H1 (cell line): Measurements from ENCODE around the gene GCAT. TPM values are rescaled to one million over a fixed set of nuclear protein-coding genes. Genes with fewer than 3 reads are reported as not detected.

Experiments used
- CTCF ChIA-PET: fragments of 300-600 bp; sonication (Branson Sonifier 250); formaldehyde crosslinking; loops from one replicate; lab custom pipeline; 2021; ENCODE audit not compliant: partially characterized antibody; lab: Charles Lee
- POLR2A ChIA-PET: fragments of 300-600 bp; sonication (Branson Sonifier 250); formaldehyde crosslinking; loops from one replicate; lab custom pipeline; 2021; ENCODE audit warnings: inconsistent platforms; ENCODE audit not compliant: partially characterized antibody; lab: Charles Lee
- DNase-seq, 2 experiments: peaks; one replicate each; pipeline versions ENCODE4 v3.0.0 to v3.0.0-alpha.2; 2010 to 2022; ENCODE audit warnings: low spot score in 2 of 2, low read depth in 1 of 2, mixed read lengths in 1 of 2
- FAIRE-seq: peaks from 2 replicates; lab custom pipeline; 2011; peaks lifted over from hg19 to GRCh38; lab: Jason Lieb, UNC
- H2AFZ ChIP-seq: 2 replicates; pipeline ENCODE4 v1.8.1; 2012; ENCODE audit warnings: low read length, inconsistent platforms
- H2AK5ac ChIP-seq: 2 replicates; pipeline ENCODE4 v1.6.1; 2013; ENCODE audit warnings: low read depth, low read length
- H2BK120ac ChIP-seq: replicated peaks from 2 replicates; pipeline ENCODE3; 2013; ENCODE audit warnings: low read depth, low read length, inconsistent platforms
- H2BK12ac ChIP-seq: 2 replicates; pipeline ENCODE4 v1.6.1; 2013; ENCODE audit warnings: low read depth, low read length
- H2BK15ac ChIP-seq: 2 replicates; pipeline ENCODE4 v1.6.1; 2013; ENCODE audit warnings: low read length
- H2BK20ac ChIP-seq: 2 replicates; pipeline ENCODE4 v1.6.1; 2013; ENCODE audit warnings: low read length
- H2BK5ac ChIP-seq: 2 replicates; pipeline ENCODE4 v1.6.1; 2013; ENCODE audit warnings: low read depth, low read length
- H3K14ac ChIP-seq: 2 replicates; pipeline ENCODE4 v1.6.1; 2013; ENCODE audit warnings: inconsistent platforms; ENCODE audit not compliant: insufficient read length
- H3K18ac ChIP-seq: 2 replicates; pipeline ENCODE4 v1.6.1; 2013; ENCODE audit warnings: low read length; ENCODE audit errors: extremely low read depth
- H3K23ac ChIP-seq: 2 replicates; pipeline ENCODE4 v1.6.1; 2013; ENCODE audit warnings: inconsistent platforms; ENCODE audit not compliant: insufficient read length
- H3K23me2 ChIP-seq: 2 replicates; pipeline ENCODE4 v1.6.1; 2013; ENCODE audit warnings: low read depth, low read length
- H3K27ac ChIP-seq: 2 replicates; pipeline ENCODE4 v1.6.1; 2011; ENCODE audit warnings: low read depth, low read length, inconsistent platforms
- H3K27me3 ChIP-seq, 4 experiments: replicated peaks in 1 of 4; 1 replicate in 1 of 4; 2 replicates in 3 of 4; pipeline versions ENCODE4 v1.6.1 to v1.8.1; 2011 to 2013; ENCODE audit warnings: low read length in 3 of 4, mild to moderate bottlenecking in 3 of 4, inconsistent platforms in 2 of 4, mixed read lengths in 2 of 4, moderate library complexity in 1 of 4; ENCODE audit not compliant: control insufficient read depth in 3 of 4, insufficient read depth in 3 of 4; ENCODE audit errors: extremely low read depth in 1 of 4
- H3K36me3 ChIP-seq, 4 experiments: 2 replicates each; pipeline versions ENCODE4 v1.6.1 to v1.8.1; 2011 to 2013; ENCODE audit warnings: mild to moderate bottlenecking in 4 of 4, low read length in 3 of 4, moderate library complexity in 2 of 4, control low read depth in 1 of 4, inconsistent platforms in 1 of 4; ENCODE audit not compliant: insufficient read depth in 4 of 4, control insufficient read depth in 2 of 4
- H3K4ac ChIP-seq: replicated peaks from 2 replicates; pipeline ENCODE3; 2013; ENCODE audit warnings: low read length, low read depth, mixed read lengths, inconsistent platforms; ENCODE audit not compliant: insufficient read length
- H3K4me1 ChIP-seq, 4 experiments: replicated peaks in 1 of 4; 1 replicate in 1 of 4; 2 replicates in 3 of 4; pipeline versions ENCODE4 v1.6.1 to v1.8.1; 2011 to 2013; ENCODE audit warnings: low read length in 3 of 4, inconsistent platforms in 2 of 4, mixed read lengths in 1 of 4; ENCODE audit not compliant: insufficient read depth in 4 of 4, control insufficient read depth in 3 of 4
- H3K4me2 ChIP-seq, 2 experiments: 2 replicates each; pipeline versions ENCODE4 v1.6.1 to v1.8.1; 2011 to 2013; ENCODE audit warnings: low read depth in 2 of 2, low read length in 2 of 2, control low read depth in 1 of 2, inconsistent platforms in 1 of 2, mild to moderate bottlenecking in 1 of 2; ENCODE audit not compliant: insufficient read depth in 1 of 2
- H3K4me3 ChIP-seq, 4 experiments: fragments of 200-600, 300-600 bp in 1 of 4; sonication (generic), shearing (Covaris generic), sonication (Bioruptor Twin) in 1 of 4; 2 replicates each; pipeline versions ENCODE4 v1.5.1 to v1.8.1; 2011 to 2016; ENCODE audit warnings: low read length in 4 of 4, low read depth in 3 of 4, control low read depth in 2 of 4, inconsistent platforms in 2 of 4, mild to moderate bottlenecking in 2 of 4, mixed read lengths in 1 of 4, moderate library complexity in 1 of 4; ENCODE audit not compliant: insufficient read depth in 2 of 4; ENCODE audit errors: extremely low read depth in 1 of 4
- H3K56ac ChIP-seq: replicated peaks from 2 replicates; pipeline ENCODE3; 2013; ENCODE audit warnings: low read depth, mild to moderate bottlenecking, mixed read lengths, low read length, inconsistent platforms; ENCODE audit not compliant: insufficient read length
- H3K79me1 ChIP-seq: 2 replicates; pipeline ENCODE4 v1.6.1; 2013; ENCODE audit warnings: low read depth, low read length, control low read depth
- H3K79me2 ChIP-seq, 2 experiments: 2 replicates each; pipeline versions ENCODE4 v1.6.1 to v1.8.1; 2012 to 2013; ENCODE audit warnings: low read length in 2 of 2, mild to moderate bottlenecking in 2 of 2, inconsistent platforms in 1 of 2; ENCODE audit not compliant: insufficient read depth in 2 of 2, control insufficient read depth in 1 of 2
- H3K9ac ChIP-seq, 4 experiments: replicated peaks in 1 of 4; 1 replicate in 1 of 4; 2 replicates in 3 of 4; pipeline versions ENCODE4 v1.6.1 to v1.8.1; 2011 to 2013; ENCODE audit warnings: low read depth in 3 of 4, low read length in 3 of 4, control low read depth in 2 of 4, mild to moderate bottlenecking in 2 of 4, moderate library complexity in 2 of 4, inconsistent platforms in 1 of 4; ENCODE audit errors: extremely low read depth in 1 of 4
- H3K9me3 ChIP-seq, 2 experiments: 2 replicates each; pipeline versions ENCODE4 v1.6.1 to v1.8.1; 2012 to 2013; ENCODE audit warnings: mild to moderate bottlenecking in 2 of 2, moderate library complexity in 2 of 2, control low read depth in 1 of 2, inconsistent platforms in 1 of 2, low read depth in 1 of 2, low read length in 1 of 2, mixed read lengths in 1 of 2; ENCODE audit not compliant: insufficient read depth in 2 of 2
- H4K20me1 ChIP-seq, 2 experiments: replicated peaks in 1 of 2; 2 replicates each; pipeline versions ENCODE3 to v1.8.1; 2011 to 2013; ENCODE audit warnings: inconsistent platforms in 2 of 2, low read length in 2 of 2, mild to moderate bottlenecking in 1 of 2; ENCODE audit not compliant: insufficient read depth in 2 of 2, control insufficient read depth in 1 of 2
- H4K5ac ChIP-seq: 2 replicates; pipeline ENCODE4 v1.6.1; 2013; ENCODE audit warnings: low read length, low read depth, mixed read lengths, inconsistent platforms; ENCODE audit not compliant: insufficient read length
- H4K8ac ChIP-seq: 2 replicates; pipeline ENCODE4 v1.8.0; 2013; ENCODE audit warnings: mild to moderate bottlenecking, moderate library complexity, low read length, inconsistent platforms; ENCODE audit not compliant: insufficient read depth; ENCODE audit errors: extremely low read depth
- H4K91ac ChIP-seq: replicated peaks from 2 replicates; pipeline ENCODE3; 2013; ENCODE audit warnings: low read length, mixed read lengths, inconsistent platforms; ENCODE audit not compliant: insufficient read length
- ASH2L ChIP-seq: fragments of 200-600, 300-600 bp; sonication (generic); IDR thresholded peaks from one replicate; pipeline ENCODE4 v1.7.1; 2017; ENCODE audit warnings: low read length
- CBX8 ChIP-seq: fragments of 300-800, 300-1000 bp; sonication (generic); IDR thresholded peaks from 2 replicates; pipeline ENCODE4 v1.7.1; 2016; ENCODE audit warnings: low read depth, low read length, borderline replicate concordance
- EGR1 ChIP-seq: IDR thresholded peaks from 2 replicates; pipeline ENCODE4 v1.6.1; 2011; ENCODE audit warnings: low read depth, low read length, borderline replicate concordance
- EP300 ChIP-seq, 2 experiments: IDR thresholded peaks; 1 replicate in 1 of 2; 2 replicates in 1 of 2; pipeline ENCODE4 v1.6.1; 2011 to 2012; ENCODE audit warnings: low read depth in 2 of 2, low read length in 2 of 2, mild to moderate bottlenecking in 2 of 2, borderline replicate concordance in 1 of 2, inconsistent platforms in 1 of 2, moderate library complexity in 1 of 2
- HDAC2 ChIP-seq, 2 experiments: fragments of 300-600 bp in 1 of 2; sonication (generic) in 1 of 2; IDR thresholded peaks; 2 replicates each; pipeline ENCODE4 v1.6.1; 2011 to 2012; ENCODE audit warnings: low read depth in 2 of 2, low read length in 2 of 2, mild to moderate bottlenecking in 2 of 2, moderate library complexity in 2 of 2, borderline replicate concordance in 1 of 2, inconsistent platforms in 1 of 2
- JUND ChIP-seq: IDR thresholded peaks from 2 replicates; pipeline ENCODE4 v1.6.1; 2011; ENCODE audit warnings: mild to moderate bottlenecking, improper control_type of control experiment, low read length
- RNF2 ChIP-seq: fragments of 200-900, 300-1000 bp; sonication (generic); IDR thresholded peaks from 2 replicates; pipeline ENCODE4 v1.7.1; 2016; ENCODE audit warnings: borderline replicate concordance, low read depth, mild to moderate bottlenecking, antibody characterized with exemption, low read length; ENCODE audit not compliant: poor library complexity, severe bottlenecking; ENCODE audit errors: missing control alignments
- SIN3A ChIP-seq, 2 experiments: IDR thresholded peaks in 1 of 2; conservative IDR thresholded peaks in 1 of 2; 2 replicates each; pipeline ENCODE4 v1.6.1; 2011 to 2012; ENCODE audit warnings: low read length in 2 of 2, improper control_type of control experiment in 1 of 2, low read depth in 1 of 2, mild to moderate bottlenecking in 1 of 2
- SUZ12 ChIP-seq: fragments of 200-600 bp; sonication (generic); IDR thresholded peaks from 2 replicates; pipeline ENCODE4 v1.6.1; 2012; ENCODE audit warnings: mild to moderate bottlenecking, inconsistent platforms, low read length, moderate library complexity, mixed read lengths
- TAF7 ChIP-seq: optimal IDR thresholded peaks from 2 replicates; pipeline ENCODE3; 2011; ENCODE audit warnings: low read depth, mild to moderate bottlenecking, inconsistent platforms, low read length, moderate library complexity, borderline replicate concordance
- WGBS, 2 experiments: shearing (Covaris generic) in 1 of 2; methylation state at CpG; one replicate each; pipeline versions ENCODE4 v1.1.6 to v1.1.7; 2013 to 2015; ENCODE audit warnings: low lambda C conversion rate in 2 of 2, mixed read lengths in 2 of 2, inconsistent platforms in 1 of 2, low coverage in 1 of 2, missing lambda C conversion rate in 1 of 2; ENCODE audit not compliant: insufficient replicate concordance in 2 of 2, insufficient coverage in 1 of 2, insufficient read length in 1 of 2; ENCODE audit errors: extremely low coverage in 1 of 2, missing lambda C conversion rate in 1 of 2; 5-methylcytosine and 5-hydroxymethylcytosine counted together
- polyA plus RNA-seq, 7 experiments: library from polyadenylated mRNA; depleted of rRNA in 3 of 7; stranded (reverse) in 5 of 7; unstranded in 2 of 7; fragments of >200 nt in 5 of 7; fragments of 200-250 nt in 2 of 7; gene quantifications; 1 replicate in 5 of 7; 2 replicates in 1 of 7; 4 replicates in 1 of 7; pipeline versions ENCODE4 v1.2.1 to v1.2.3, GENCODE V29; 2011 to 2013; ENCODE audit warnings: missing spikeins in 2 of 7, mixed read lengths in 2 of 7
- total RNA-seq: library from RNA; stranded (reverse); fragmentation: NEBNext Ultra II Directional; extraction: Animal tissue kit (Norgen Biotek cat#: 25700); gene quantifications from 2 replicates; pipeline ENCODE4 v1.2.1, GENCODE V29; 2021

GCAT gene
- total and polyA plus RNA-seq, 2 of the 8 experiments (the other 6 are each of a cell fraction or from before 2014, with no cell fraction given): 24.3 to 47.5 TPM

GRCh38 chr22:37803195-37803638 lies 4.5 kb upstream of the GCAT start:
- Histone ChIP-seq H3K27me3 (peaks cover 3 to 37% (median 27%) of the 10 kb centered on the region in 4 experiments), H4K8ac (peak overlapping the region; percentile 95; the same call in 1 of the 2 replicates), H3K4ac (no peak overlapping the region), H4K5ac (peak overlapping the region; percentile 78), H3K4me1 (peaks cover 0 to 22% (median 19%) of the 10 kb centered on the region in 4 experiments; a peak in 6 of 7 replicates), H3K79me2 (peaks cover 0 to 7% of the 10 kb centered on the region in 2 experiments; a peak in 1 of 4 replicates), H3K27ac (no peak overlapping the region), H3K9me3 (no peaks in the 10 kb centered on the region), H2BK12ac (no peak overlapping the region), H2AFZ (no peak overlapping the region), H4K20me1 (peaks cover 0 to 2% of the 10 kb centered on the region in 2 experiments), H3K79me1 (peaks cover 3% of the 10 kb centered on the region), H3K4me3 (peak overlapping the region; percentile 79 to 91 (median 86)), H3K9ac (peak overlapping the region in 3 of 4 experiments; percentile 23 to 82 (median 72); a peak in 3 of 7 replicates), H3K4me2 (peak overlapping the region; percentile 91 to 94), H3K23me2 (peaks cover 46% of the 10 kb centered on the region), H3K14ac (no peak overlapping the region), H3K18ac (peak overlapping the region; percentile 98), H2BK15ac (0 out of 2 replicates have a peak overlapping the region, but pooled peaks have one; percentile 88), H3K36me3 (no peaks in the 10 kb centered on the region), H2BK20ac (peak overlapping the region; percentile 80; the same call in 1 of the 2 replicates), H3K23ac (no peak overlapping the region), H4K91ac (peak overlapping the region; percentile 72), H3K56ac (no peak overlapping the region), H2AK5ac (no peak overlapping the region), H2BK5ac (no peak overlapping the region), H2BK120ac (no peak overlapping the region)
- DNase-seq (no peak), FAIRE-seq (peak; percentile 65)
- POLR2A ChIA-PET: interaction anchor here (0.6 to 8.8 kb wide), 12 partner anchors 8 to 213 kb away, joined by 3 to 142 read pairs (median 5); partner anchors contain the start of genes GALR3, GGA1, NOL12 and PDXP
- WGBS, 2 experiments: 3% methylated on average over 15 of the region's 16 CpGs; no CpG with 5 or more reads in 1 of the 2 experiments
- CTCF ChIA-PET: interaction anchor here (0.6 to 2.7 kb wide), 5 partner anchors 10 to 466 kb away, joined by 3 to 8 read pairs (median 4); no protein-coding TSS in a partner anchor
- TF ChIP-seq ASH2L (peak; percentile 68), JUND (no peak), SUZ12 (peak; percentile 52; the same call in 1 of the 2 replicates), TAF7 (no peak), SIN3A (conservative IDR thresholded peaks at IDR 0.05 in 1 of 2, IDR thresholded peaks at IDR 0.05 in 1 of 2; ENCODE audit: low read depth in 1 of 2, low read length in 2 of 2) (peak; percentile 21 to 22; a peak in 1 of 4 replicates), EP300 (IDR thresholded peaks at IDR 0.05; ENCODE audit: borderline replicate concordance in 1 of 2, low read depth in 2 of 2, low read length in 2 of 2) (peak in 1 of 2 experiments; percentile 52; a peak in 1 of 3 replicates), RNF2 (peak; percentile 33), CBX8 (no peak), HDAC2 (IDR thresholded peaks at IDR 0.05; ENCODE audit: borderline replicate concordance in 1 of 2, low read depth in 2 of 2, low read length in 2 of 2) (0 out of 4 replicates have a peak, but pooled peaks of 1 of the 2 experiments have one; percentile 7), EGR1 (0 out of 2 replicates have a peak, but pooled peaks have one; percentile 31)
